Measurements from ENCODE around the gene NUDT21.
"Not testable (repeated sequence)": the region's sequence is repeated elsewhere in the genome, so short reads cannot be mapped to it uniquely, and the experiment has no call there.

NUDT21 gene

DNA sequence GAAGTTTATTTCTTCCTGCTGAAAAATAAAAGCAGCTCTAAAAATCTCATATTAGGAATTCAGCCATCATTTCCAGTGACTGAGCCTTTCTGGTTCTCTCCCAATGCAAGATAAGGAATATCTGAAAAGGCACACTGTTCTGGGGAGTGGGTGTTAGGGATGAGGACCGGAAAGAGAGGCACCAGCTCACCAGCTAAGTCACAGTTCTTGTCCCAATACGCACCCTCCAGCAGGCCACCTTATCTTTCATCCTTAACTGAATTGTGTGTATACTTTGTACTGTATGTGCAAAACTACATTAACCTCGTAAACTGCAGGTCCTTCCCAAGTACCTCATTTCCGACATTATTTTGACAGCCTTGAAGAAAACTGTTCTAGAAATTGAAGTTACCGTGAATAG, 36.8 kb downstream of the NUDT21 start:
- no peak for DNase-seq

GRCh38 chr16:56413381-56413780, 37.8 kb downstream of the NUDT21 start:
- no peak for DNase-seq

DNA sequence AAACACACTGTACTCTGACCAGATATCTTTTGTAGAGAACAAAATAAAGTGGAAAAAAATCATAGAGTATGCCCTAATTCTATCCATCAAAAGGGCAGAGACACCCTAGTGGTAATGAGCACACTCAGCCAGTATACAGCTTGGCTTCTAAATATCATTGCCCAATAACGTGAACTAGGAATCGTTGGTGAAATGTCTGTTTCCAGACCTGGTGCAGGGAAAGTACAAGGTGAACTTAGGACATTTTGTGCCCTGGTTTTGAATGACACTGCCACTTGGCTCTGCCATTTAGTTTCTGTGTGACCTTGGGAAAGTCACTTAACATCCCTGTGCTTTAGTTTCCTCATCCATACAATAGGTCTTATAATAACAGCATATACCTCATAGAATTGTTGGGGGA, 39.5 kb downstream of the NUDT21 start:
- DNase-seq: no peak

DNA sequence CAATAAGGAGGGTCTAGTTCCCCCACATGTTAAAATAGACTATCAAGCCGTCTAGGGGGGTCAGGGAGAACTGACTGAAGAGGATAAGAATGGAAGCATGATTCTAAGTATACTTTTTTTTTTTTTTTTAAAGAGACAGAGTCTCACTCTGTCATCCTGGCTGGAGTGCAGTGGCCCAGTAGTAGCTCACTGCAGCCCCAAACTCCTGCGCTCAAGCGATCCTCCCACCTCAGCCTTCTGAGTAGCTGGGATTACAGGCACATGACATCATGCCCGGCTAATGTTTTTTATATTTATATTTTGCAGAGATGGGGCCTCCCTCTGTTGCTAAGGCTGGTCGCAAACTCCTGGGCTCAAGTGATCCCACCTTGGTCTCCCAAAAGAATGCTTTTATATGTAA, 40.0 kb downstream of the NUDT21 start:
- DNase-seq: no peak

DNA sequence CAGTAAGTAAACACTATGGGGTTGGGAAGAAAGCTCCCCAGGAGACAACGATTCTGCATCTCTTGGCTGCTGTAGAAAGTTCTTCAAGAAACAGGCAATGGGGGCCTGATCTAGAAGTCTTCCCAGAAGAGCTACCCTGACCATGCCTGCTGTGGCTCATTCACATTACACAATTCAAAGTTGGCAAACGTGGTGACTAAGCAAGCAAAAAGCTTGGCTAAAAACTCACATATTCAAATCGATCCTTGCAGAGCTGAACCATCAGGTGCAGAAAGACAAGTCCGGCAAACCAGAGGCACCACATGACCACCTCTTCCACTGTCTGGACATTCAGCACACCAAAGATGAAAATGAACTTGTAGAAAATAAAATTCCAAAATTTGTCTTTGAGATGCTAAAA, 41.9 kb downstream of the NUDT21 start:
- no peak for DNase-seq

DNA sequence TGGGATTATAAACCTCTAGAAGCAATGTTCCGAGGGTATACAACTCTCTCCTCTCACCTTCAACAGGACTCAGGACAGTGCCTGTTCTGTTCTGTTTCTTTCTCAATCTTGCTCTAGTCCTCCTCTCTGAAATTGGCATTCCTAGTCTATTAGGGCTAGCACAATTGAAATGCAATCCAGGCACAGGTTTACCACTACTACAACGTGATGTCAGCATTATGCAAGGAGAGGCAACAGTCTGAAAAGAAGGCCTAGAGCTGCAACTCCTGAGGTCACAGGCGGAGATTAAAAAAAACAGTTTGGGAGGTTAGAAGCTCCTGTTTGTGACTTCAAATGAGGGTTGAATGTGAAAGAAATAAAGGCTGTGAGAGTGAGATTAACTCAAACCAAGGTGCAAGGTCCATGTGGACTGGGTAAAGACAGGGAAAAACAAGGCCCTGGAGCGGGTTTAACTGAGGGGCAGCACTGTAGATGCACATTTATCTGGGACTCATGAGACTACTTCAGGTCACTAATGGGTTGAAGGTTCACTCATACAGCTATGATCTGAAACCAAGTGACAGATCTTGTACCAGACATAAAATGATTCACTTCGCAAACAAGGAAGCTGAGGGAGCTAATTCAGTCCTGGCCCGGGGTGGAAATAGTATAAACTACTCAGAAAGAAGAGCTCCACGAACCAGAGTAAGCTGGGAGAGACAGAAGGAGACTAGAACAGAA, 42.6 kb downstream of the NUDT21 start:
- DNase-seq: no peak

DNA sequence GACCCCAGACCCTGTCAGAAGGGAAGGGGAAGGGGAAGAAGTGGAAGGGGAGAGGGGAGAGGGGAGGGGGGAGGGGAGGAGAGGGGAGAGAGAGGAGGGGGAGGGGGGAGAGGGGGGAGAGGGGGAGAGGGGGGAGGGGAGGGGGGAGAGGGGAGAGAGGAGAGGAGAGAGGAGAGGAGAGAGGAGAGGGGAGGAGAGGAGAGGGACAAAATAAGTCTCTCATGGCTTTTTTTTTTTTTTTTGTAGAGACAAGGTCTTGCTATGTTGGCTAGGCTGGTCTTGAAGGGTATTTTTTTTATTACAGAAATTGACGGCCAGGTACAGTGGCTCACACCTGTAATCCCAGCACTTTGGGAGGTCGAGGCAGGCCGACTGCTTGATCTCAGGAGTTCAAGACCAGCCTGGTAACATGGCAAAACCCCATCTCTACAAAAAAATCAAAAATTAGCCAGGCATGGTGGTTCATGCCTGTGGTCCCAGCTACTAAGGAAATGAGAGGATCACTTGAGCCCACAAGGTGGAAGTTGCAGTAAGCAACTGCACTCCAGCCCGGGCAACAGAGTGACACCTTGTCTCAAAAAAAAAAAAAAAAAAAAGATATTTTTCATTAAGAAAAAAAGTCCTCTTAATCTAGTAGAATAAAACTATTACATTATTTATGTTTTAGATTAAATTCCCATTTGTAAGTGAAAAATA, 45.0 kb downstream of the NUDT21 start:
- DNase-seq: no peak

DNA sequence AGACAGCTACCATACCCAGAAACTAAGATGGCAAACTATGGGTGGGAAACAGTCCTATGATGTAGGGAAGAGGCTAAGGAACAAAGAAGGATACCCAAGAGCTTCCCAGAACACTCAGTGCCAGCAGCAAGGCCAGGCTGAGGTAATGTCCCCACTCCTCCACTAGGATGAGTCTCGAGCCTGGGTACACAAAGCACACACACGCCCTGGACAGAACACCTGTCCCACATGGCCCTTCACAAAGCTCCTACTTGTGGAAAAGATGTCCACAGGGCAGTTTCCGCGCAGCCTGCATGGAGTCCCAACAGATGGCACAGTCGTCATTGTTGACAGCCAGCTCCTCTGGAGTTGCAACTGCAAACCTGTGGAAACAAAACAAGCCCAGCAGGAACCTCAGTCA, 49.6 kb downstream of the NUDT21 start:
- no peak for DNase-seq

DNA sequence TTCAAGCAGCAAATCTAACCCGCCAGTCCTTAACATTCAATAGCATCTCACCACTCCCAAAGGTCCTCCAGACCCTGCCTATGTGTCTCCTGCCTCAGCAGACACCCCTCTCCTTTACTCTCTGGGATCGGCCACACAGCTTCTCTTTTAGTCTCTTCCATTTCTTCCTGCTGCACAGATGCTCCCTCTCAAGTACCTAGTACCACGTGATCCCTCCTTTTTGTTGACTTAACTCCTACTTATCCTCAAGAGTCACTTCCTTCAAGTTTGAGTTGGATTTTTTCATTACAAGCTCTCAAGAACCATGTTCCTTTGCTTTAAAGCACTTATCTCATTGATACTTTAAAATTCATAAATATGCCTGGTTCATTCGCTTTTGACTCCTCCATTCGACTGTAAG, 50.7 kb downstream of the NUDT21 start:
- DNase-seq: no peak

DNA sequence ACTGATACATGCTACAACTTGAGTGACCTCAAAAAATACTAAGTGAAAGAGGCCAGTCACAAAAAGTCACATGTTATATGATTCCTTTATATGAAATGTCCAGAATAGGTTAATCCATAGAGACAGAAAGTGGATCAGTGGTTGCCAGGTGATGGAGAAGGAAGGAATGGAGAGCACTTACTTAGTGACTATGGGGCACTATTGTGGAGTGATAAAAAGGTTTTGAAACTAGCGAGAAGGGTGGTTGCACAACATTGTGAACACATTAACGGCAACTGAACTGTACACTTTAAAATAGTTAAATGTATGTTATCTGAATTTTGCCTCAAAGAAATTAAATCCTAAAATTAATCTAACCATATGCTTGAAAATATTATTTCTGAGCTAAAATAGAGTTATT, 51.6 kb downstream of the NUDT21 start:
- no peak for DNase-seq

DNA sequence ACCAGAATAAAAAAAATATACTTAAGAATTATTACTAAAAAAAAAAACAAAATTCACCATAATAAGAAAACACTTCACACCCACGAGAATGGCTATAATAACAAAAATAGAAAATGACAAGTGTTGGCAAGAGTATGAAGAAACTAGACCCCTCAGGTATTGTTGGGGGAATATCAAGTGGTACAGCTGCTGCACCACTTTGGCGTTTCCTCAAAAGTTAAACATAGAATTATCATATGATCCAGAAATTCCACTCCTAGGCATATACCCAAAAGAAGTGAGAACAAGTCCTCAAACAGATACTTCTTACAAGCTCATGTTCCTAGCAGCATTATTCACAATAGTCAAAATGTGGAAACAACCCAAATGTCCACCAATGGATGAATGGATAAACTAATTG, 52.1 kb downstream of the NUDT21 start:
- DNase-seq: no peak

GRCh38 chr16:56396724-56397123, 54.4 kb downstream of the NUDT21 start:
- not testable (repeated sequence) for DNase-seq

- DNase-seq: no peak
Observed at GRCh38 chr16:56389554-56389953, 61.6 kb downstream of the NUDT21 start.

DNA sequence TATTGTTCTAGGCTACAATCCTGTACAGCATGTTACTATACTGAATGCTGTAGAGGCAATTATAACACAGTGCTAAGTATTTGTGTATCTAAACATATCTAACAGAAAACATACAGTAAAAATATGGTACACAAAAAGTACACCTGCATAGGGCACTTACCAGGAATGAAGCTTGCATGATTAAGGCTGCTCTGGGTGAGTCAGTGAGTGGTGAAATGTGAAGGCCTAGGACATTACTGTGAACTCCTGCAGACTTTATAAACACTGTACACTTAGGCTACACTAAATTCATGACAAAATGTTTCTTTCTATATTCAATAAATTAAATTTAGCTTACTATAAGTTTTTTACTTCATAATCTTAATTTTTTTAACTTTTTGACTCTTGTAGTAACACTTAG, 62.9 kb downstream of the NUDT21 start:
- no peak for DNase-seq

DNA sequence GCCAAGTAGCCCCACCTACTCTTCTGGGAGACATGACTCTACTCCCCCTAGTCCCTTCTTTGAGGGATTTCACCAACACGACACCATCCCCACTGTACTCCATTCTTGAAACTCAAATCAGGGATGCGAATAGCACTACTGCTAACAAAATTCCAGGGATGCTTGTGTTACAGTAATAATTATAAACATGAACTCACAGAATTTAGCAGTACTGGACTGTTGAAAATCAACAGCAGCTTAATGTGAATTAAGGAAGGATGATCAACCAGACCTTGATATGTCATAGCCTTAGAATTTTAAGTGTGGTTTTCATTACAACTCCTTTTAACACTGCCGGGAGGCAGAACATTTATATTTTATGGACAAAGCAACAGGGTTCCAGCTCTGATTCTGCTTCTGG, 63.7 kb downstream of the NUDT21 start:
- DNase-seq: no peak

DNA sequence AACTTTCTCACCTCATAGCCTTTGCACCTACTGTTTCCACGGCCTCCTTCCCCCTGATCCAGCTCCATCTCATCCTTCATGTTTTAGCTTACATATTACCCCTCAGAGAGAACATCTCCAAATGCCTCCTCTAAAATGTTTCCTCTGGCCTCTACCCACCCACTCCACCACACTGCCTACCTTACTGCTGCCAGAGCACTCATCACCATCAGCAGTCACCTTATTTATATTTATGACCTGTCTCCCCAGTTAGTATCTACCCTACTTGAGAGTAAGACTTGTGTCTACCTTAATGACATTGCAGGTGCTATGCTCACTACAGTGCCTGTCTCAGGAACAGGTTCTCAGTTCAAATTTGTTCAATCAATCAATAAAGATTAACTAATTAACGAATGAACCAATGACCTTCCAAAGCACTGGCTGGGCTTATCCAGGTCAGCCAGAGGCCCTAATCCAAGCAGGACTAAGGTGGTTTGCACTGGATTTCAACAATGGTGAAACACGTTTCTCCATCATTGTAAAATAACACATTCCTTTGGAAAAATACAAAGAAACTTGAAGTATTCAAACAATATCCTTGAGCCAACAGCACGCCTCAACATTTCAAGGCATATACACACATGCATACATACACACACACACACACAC, 66.9 kb downstream of the NUDT21 start:
- no peak for DNase-seq

GRCh38 chr16:56382901-56383355, 68.2 kb downstream of the NUDT21 start:
- DNase-seq: no peak

DNA sequence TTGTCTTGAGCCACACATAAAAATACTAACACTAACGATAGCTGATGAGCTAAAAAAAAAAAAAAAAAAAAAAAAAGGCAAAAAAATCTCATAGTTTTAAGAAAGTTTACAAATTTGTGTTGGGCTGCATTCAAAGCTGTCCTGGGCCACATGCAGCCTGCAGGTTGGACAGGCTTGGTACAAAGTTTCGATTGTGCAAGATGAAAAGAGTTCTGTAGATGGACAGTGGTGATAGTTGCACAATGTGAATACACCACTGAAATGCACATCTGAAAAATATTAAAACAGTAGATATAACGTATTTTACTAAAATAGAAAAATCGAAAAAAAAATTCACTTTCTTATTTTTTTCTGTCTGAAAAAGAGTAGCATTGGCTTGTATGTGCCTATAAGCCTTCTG, 68.7 kb downstream of the NUDT21 start:
- DNase-seq: no peak

- DNase-seq: not testable (repeated sequence)
Observed at GRCh38 chr16:56380778-56381485, 70.2 kb downstream of the NUDT21 start.

Measured in CD4-positive, alpha-beta T cell treated with Interferon alpha-2 for 1 hour (primary cell).